OCI-LY3 (cell line): Measurements from ENCODE around the gene SPOP.
A peak's percentile ranks its signal among the peaks of the same experiment; 100 is the strongest.

Experiments used
- H2AFZ ChIP-seq: fragments of 200-600, 300-600 bp; shearing (Covaris generic); 2 replicates; pipeline ENCODE4 v1.6.0; 2014; ENCODE audit warnings: antibody characterized with exemption, low read depth, low read length
- H3K27ac ChIP-seq: fragments of 200-600, 300-600 bp; sonication (generic); 2 replicates; pipeline ENCODE4 v1.5.1; 2014; ENCODE audit warnings: mild to moderate bottlenecking, low read length, moderate library complexity, mixed read lengths
- H3K27me3 ChIP-seq: fragments of 200-600, 300-600 bp; sonication (generic); 2 replicates; pipeline ENCODE4 v1.6.1; 2014; ENCODE audit warnings: low read depth, low read length, mixed read lengths
- H3K36me3 ChIP-seq: fragments of 200-600, 300-600 bp; sonication (generic); replicated peaks from 2 replicates; pipeline ENCODE3; 2014; ENCODE audit warnings: low read depth, low read length, mixed read lengths
- H3K4me1 ChIP-seq: fragments of 300-600, 200-600 bp; sonication (generic); 2 replicates; pipeline ENCODE4 v1.6.1; 2014; ENCODE audit warnings: low read length, mixed read lengths
- H3K4me2 ChIP-seq: fragments of 200-600, 300-600 bp; sonication (generic); 2 replicates; pipeline ENCODE4 v1.6.1; 2014; ENCODE audit warnings: low read length, mixed read lengths
- H3K4me3 ChIP-seq: fragments of 300-600, 200-600 bp; sonication (generic); 2 replicates; pipeline ENCODE4 v1.5.1; 2014; ENCODE audit warnings: antibody characterized with exemption, mild to moderate bottlenecking, low read length, moderate library complexity
- H3K79me2 ChIP-seq: fragments of 300-600, 200-600 bp; shearing (Covaris generic); 2 replicates; pipeline ENCODE4 v1.6.1; 2014; ENCODE audit warnings: mild to moderate bottlenecking, low read length, mixed read lengths
- H3K9ac ChIP-seq: fragments of 300-600, 200-600 bp; shearing (Covaris generic); 2 replicates; pipeline ENCODE4 v1.6.0; 2014; ENCODE audit warnings: mild to moderate bottlenecking, low read length, moderate library complexity
- H3K9me3 ChIP-seq: fragments of 200-600, 300-600 bp; shearing (Covaris generic); 2 replicates; pipeline ENCODE4 v1.6.1; 2014; ENCODE audit warnings: low read length, mixed read lengths; ENCODE audit not compliant: insufficient read depth
- H4K20me1 ChIP-seq: fragments of 200-600, 300-600 bp; sonication (generic); 2 replicates; pipeline ENCODE4 v1.6.1; 2016; ENCODE audit warnings: low read length, mixed read lengths; ENCODE audit not compliant: insufficient read depth
- CTCF ChIP-seq: fragments of 200-600, 300-600 bp; sonication (generic); IDR thresholded peaks from 2 replicates; pipeline ENCODE4 v1.5.1; 2014; ENCODE audit warnings: antibody characterized with exemption, low read length, low read depth
- EZH2phosphoT487 ChIP-seq: fragments of 200-600 bp; shearing (Covaris generic); IDR thresholded peaks from 2 replicates; pipeline ENCODE4 v1.6.1; 2018; ENCODE audit warnings: antibody characterized with exemption, mixed run types, low read depth

The SPOP gene

GRCh38 chr17:49567871-49568694, 109.8 kb downstream of the SPOP start:
- H3K9ac ChIP-seq, result no peak overlapping the region
- H3K27ac ChIP-seq, result no peak overlapping the region
- H3K4me2 ChIP-seq, result peak overlapping the region; percentile 75
- no peaks in the 10 kb centered on the region for H3K79me2 ChIP-seq
- H4K20me1 ChIP-seq, result no peaks in the 10 kb centered on the region
- H3K4me3 ChIP-seq, result peak overlapping the region; percentile 68
- TF ChIP-seq EZH2phosphoT487 (no peak), CTCF (peak; percentile 87)
- H3K4me1 ChIP-seq, result peaks cover 14% of the 10 kb centered on the region
- no peaks in the 10 kb centered on the region for H3K36me3 ChIP-seq
- H3K27me3 ChIP-seq, result peaks cover 28% of the 10 kb centered on the region
- peak overlapping the region; percentile 57 for H2AFZ ChIP-seq
- no peaks in the 10 kb centered on the region for H3K9me3 ChIP-seq

- Histone ChIP-seq H3K9ac (no peak overlapping the region), H3K4me2 (no peak overlapping the region), H3K36me3 (no peaks in the 10 kb centered on the region), H4K20me1 (no peaks in the 10 kb centered on the region), H3K4me1 (peaks cover 14% of the 10 kb centered on the region), H3K79me2 (no peaks in the 10 kb centered on the region), H2AFZ (no peak overlapping the region), H3K9me3 (no peaks in the 10 kb centered on the region), H3K27ac (no peak overlapping the region), H3K4me3 (no peak overlapping the region), H3K27me3 (peaks cover 24% of the 10 kb centered on the region)
- TF ChIP-seq EZH2phosphoT487, result no peak
- TF ChIP-seq CTCF, result no peak
Observed at GRCh38 chr17:49567104-49567521, 110.8 kb downstream of the SPOP start.

GRCh38 chr17:49566668-49567071, 111.2 kb downstream of the SPOP start:
- no peak overlapping the region for H2AFZ ChIP-seq
- H3K27ac ChIP-seq, result no peak overlapping the region
- H4K20me1 ChIP-seq, result no peaks in the 10 kb centered on the region
- H3K9ac ChIP-seq, result no peak overlapping the region
- H3K27me3 ChIP-seq, result peaks cover 20% of the 10 kb centered on the region
- no peaks in the 10 kb centered on the region for H3K9me3 ChIP-seq
- H3K4me1 ChIP-seq, result peaks cover 14% of the 10 kb centered on the region
- no peaks in the 10 kb centered on the region for H3K79me2 ChIP-seq
- TF ChIP-seq CTCF, result no peak
- no peak for TF ChIP-seq EZH2phosphoT487
- no peaks in the 10 kb centered on the region for H3K36me3 ChIP-seq
- no peak overlapping the region for H3K4me3 ChIP-seq
- peak overlapping the region; percentile 44; the same call in 1 of the 2 replicates for H3K4me2 ChIP-seq

- H3K36me3 ChIP-seq, result no peaks in the 10 kb centered on the region
- no peaks in the 10 kb centered on the region for H4K20me1 ChIP-seq
- H3K27ac ChIP-seq, result no peak overlapping the region
- no peak for TF ChIP-seq CTCF
- no peak for TF ChIP-seq EZH2phosphoT487
- peak overlapping the region; percentile 44 for H3K4me2 ChIP-seq
- H3K4me3 ChIP-seq, result peak overlapping the region; percentile 28
- no peak overlapping the region for H3K9ac ChIP-seq
- peak overlapping the region; percentile 10; the same call in 1 of the 2 replicates for H2AFZ ChIP-seq
- H3K27me3 ChIP-seq, result peaks cover 13% of the 10 kb centered on the region
- H3K79me2 ChIP-seq, result no peaks in the 10 kb centered on the region
- peaks cover 14% of the 10 kb centered on the region for H3K4me1 ChIP-seq
- no peaks in the 10 kb centered on the region for H3K9me3 ChIP-seq
Observed at GRCh38 chr17:49565948-49566491, 111.9 kb downstream of the SPOP start.
